Upper lobe of left lung (tissue), 6 donors: ENCODE results near the gene BTNL3. TPM values are rescaled to one million over a fixed set of nuclear protein-coding genes. Genes with fewer than 3 reads are reported as not detected.

Experiments used
- ATAC-seq, 2 donors: fragments of 200-7000 bp; cut with Tn5 transposase; one replicate each; pipeline ENCODE4 v1.9.1; 2022; ENCODE audit warnings: mild to moderate bottlenecking in 2 of 2, moderate library complexity in 2 of 2; ENCODE audit not compliant: low FRiP score in 2 of 2
- DNase-seq, 2 donors: peaks; one replicate each; pipeline ENCODE4 v3.0.0-alpha.2; 2019 to 2020
- H3K27ac ChIP-seq, 4 donors: fragments of 200-600 bp; sonication (generic); one replicate each; pipeline ENCODE4 v1.5.1; 2016 to 2019
- H3K27me3 ChIP-seq, 4 donors: fragments of 200-600 bp; sonication (generic); one replicate each; pipeline ENCODE4 v1.5.1; 2017 to 2019
- H3K36me3 ChIP-seq, 4 donors: fragments of 200-600 bp; sonication (generic); one replicate each; pipeline ENCODE4 v1.5.1; 2016 to 2019
- H3K4me1 ChIP-seq, 4 donors: fragments of 200-600 bp; sonication (generic); one replicate each; pipeline ENCODE4 v1.5.1; 2018 to 2019
- H3K4me3 ChIP-seq, 4 donors: fragments of 200-600 bp; sonication (generic); one replicate each; pipeline ENCODE4 v1.5.1; 2017 to 2019; ENCODE audit warnings: mild to moderate bottlenecking in 2 of 4, moderate library complexity in 1 of 4
- H3K9me3 ChIP-seq, 4 donors: fragments of 200-600 bp; sonication (generic); one replicate each; pipeline ENCODE4 v1.5.1; 2018 to 2019
- CTCF ChIP-seq, 6 experiments: fragments of 450-650 bp in 4 of 6; fragments of 200-600 bp in 2 of 6; sonication (generic) in 2 of 6; IDR thresholded peaks; one replicate each; pipeline ENCODE4 v1.5.1; 2016 to 2019; ENCODE audit warnings: antibody characterized with exemption in 6 of 6
- EP300 ChIP-seq, 4 donors: sonication (generic); formaldehyde crosslinking; IDR thresholded peaks; one replicate each; pipeline ENCODE4 v1.5.1; 2017; ENCODE audit warnings: antibody characterized with exemption in 4 of 4, control low read depth in 2 of 4
- POLR2A ChIP-seq, 4 donors: fragments of 450-650 bp; IDR thresholded peaks; one replicate each; pipeline ENCODE4 v1.5.1; 2016 to 2017; ENCODE audit warnings: antibody characterized with exemption in 4 of 4, mild to moderate bottlenecking in 2 of 4
- POLR2AphosphoS5 ChIP-seq, 2 donors: sonication (generic); formaldehyde crosslinking; IDR thresholded peaks; one replicate each; pipeline ENCODE4 v1.5.1; 2017; ENCODE audit warnings: antibody characterized with exemption in 2 of 2
- WGBS, 2 donors: methylation state at CpG; one replicate each; pipeline ENCODE4 v1.1.5; 2017 to 2018; 5-methylcytosine and 5-hydroxymethylcytosine counted together
- total RNA-seq, 6 donors: library from RNA; depleted of rRNA in 4 of 6; stranded (reverse); fragments of >200 nt in 4 of 6; gene quantifications; one replicate each; pipeline versions ENCODE4 v1.1.0 to v1.2.1, GENCODE V29; 2016 to 2021
- donor health status: DM: no; HTN: no; CAD: no; lungs with moderate emphysema.
- donor health status: DM: no; HTN: yes; CAD: no; lungs with severe emphysema.

The BTNL3 gene
- total RNA-seq, 6 donors from 2014 or later = 0.57 to 0.79 (median 0.61) TPM; not detected in 3

GRCh38 chr5:181042036-181042713, 53.5 kb downstream of the BTNL3 start:
- H3K4me3 ChIP-seq = peak overlapping the region; percentile 5 to 47 (median 34)
- H3K36me3 ChIP-seq = peaks cover 0 to 6% (median 1%) of the 10 kb centered on the region in 4 donors
- no peak for TF ChIP-seq CTCF (IDR thresholded peaks at IDR 0.05)
- TF ChIP-seq POLR2AphosphoS5 (IDR thresholded peaks at IDR 0.05) = no peak
- no peak for TF ChIP-seq POLR2A (IDR thresholded peaks at IDR 0.05)
- no peak for TF ChIP-seq EP300 (IDR thresholded peaks at IDR 0.05)
- peaks cover 3 to 18% (median 6%) of the 10 kb centered on the region in 4 donors for H3K4me1 ChIP-seq
- no peak for DNase-seq
- no peak for ATAC-seq
- WGBS, 2 donors = 59 to 62% methylated on average over 14 to 15 of the region's 15 CpGs
- H3K27ac ChIP-seq = peak overlapping the region; percentile 79 to 87 (median 82)
- no peaks in the 10 kb centered on the region for H3K9me3 ChIP-seq
- H3K27me3 ChIP-seq = no peaks in the 10 kb centered on the region

- Histone ChIP-seq H3K27ac (peak overlapping the region; percentile 79 to 87 (median 82)), H3K4me1 (peaks cover 3 to 18% (median 6%) of the 10 kb centered on the region in 4 donors), H3K27me3 (no peaks in the 10 kb centered on the region), H3K36me3 (peaks cover 0 to 7% (median 1%) of the 10 kb centered on the region in 4 donors), H3K9me3 (no peaks in the 10 kb centered on the region), H3K4me3 (peak overlapping the region; percentile 5 to 47 (median 34))
- WGBS, 2 donors = 64 to 67% methylated on average over 11 of the region's 11 CpGs
- ATAC-seq (no peak), DNase-seq (no peak)
- TF ChIP-seq POLR2AphosphoS5 (IDR thresholded peaks at IDR 0.05) (peak in 1 of 2 donors; percentile 23), EP300 (IDR thresholded peaks at IDR 0.05) (no peak)
These were observed 54.1 kb downstream of the BTNL3 start for GRCh38 chr5:181042722-181043121.

GRCh38 chr5:181043285-181044092, 54.8 kb downstream of the BTNL3 start:
- peaks cover 3 to 18% (median 6%) of the 10 kb centered on the region in 4 donors for H3K4me1 ChIP-seq
- DNase-seq (no peak), ATAC-seq (peak in 1 of 2 donors; percentile 5)
- peak overlapping the region; percentile 80 to 93 (median 86) for H3K27ac ChIP-seq
- 69 to 78% methylated on average over 9 to 12 of the region's 12 CpGs for WGBS, 2 donors
- H3K4me3 ChIP-seq = peak overlapping the region in 2 of 4 donors; percentile 34 to 47
- H3K27me3 ChIP-seq = no peaks in the 10 kb centered on the region
- peaks cover 0 to 14% (median 1%) of the 10 kb centered on the region in 4 donors for H3K36me3 ChIP-seq
- H3K9me3 ChIP-seq = no peaks in the 10 kb centered on the region
- TF ChIP-seq POLR2AphosphoS5 (IDR thresholded peaks at IDR 0.05) (no peak), EP300 (IDR thresholded peaks at IDR 0.05) (no peak), CTCF (IDR thresholded peaks at IDR 0.05) (peak in 2 of 6 experiments; percentile 23 to 30), POLR2A (IDR thresholded peaks at IDR 0.05) (no peak)

- Histone ChIP-seq H3K27me3 (no peaks in the 10 kb centered on the region), H3K4me3 (peak overlapping the region in 2 of 4 donors; percentile 34 to 47), H3K9me3 (no peaks in the 10 kb centered on the region), H3K4me1 (peaks cover 3 to 18% (median 7%) of the 10 kb centered on the region in 4 donors), H3K36me3 (peaks cover 0 to 16% (median 1%) of the 10 kb centered on the region in 4 donors), H3K27ac (peak overlapping the region; percentile 80 to 93 (median 86))
- 82 to 89% methylated on average over 10 of the region's 10 CpGs for WGBS, 2 donors
- ATAC-seq = no peak
- no peak for DNase-seq
- TF ChIP-seq EP300 (IDR thresholded peaks at IDR 0.05) = no peak
- TF ChIP-seq POLR2AphosphoS5 (IDR thresholded peaks at IDR 0.05) = no peak
- no peak for TF ChIP-seq CTCF (IDR thresholded peaks at IDR 0.05)
- no peak for TF ChIP-seq POLR2A (IDR thresholded peaks at IDR 0.05)
These were observed 55.5 kb downstream of the BTNL3 start for GRCh38 chr5:181044093-181044599.
